SU-DHL-6 (cell line): Measurements from ENCODE around the gene IBA57.

Source experiments
- H2AFZ ChIP-seq: fragments of 200-600 bp; sonication (generic); 2 replicates; pipeline ENCODE4 v1.6.1; 2014; ENCODE audit warnings: low read depth, mild to moderate bottlenecking, moderate library complexity, mixed read lengths, antibody characterized with exemption, low read length; ENCODE audit not compliant: severe bottlenecking
- H3F3A ChIP-seq: fragments of 200-600 bp; shearing (Covaris generic); 2 replicates; pipeline ENCODE4 v1.6.0; 2016; ENCODE audit warnings: antibody characterized with exemption, mild to moderate bottlenecking; ENCODE audit not compliant: insufficient read depth
- H3K27ac ChIP-seq: fragments of 200-600 bp; sonication (generic); 2 replicates; pipeline ENCODE4 v1.5.1; 2016; ENCODE audit warnings: low read depth, mild to moderate bottlenecking, low read length, moderate library complexity, mixed read lengths
- H3K27me3 ChIP-seq: fragments of 200-600 bp; sonication (generic), shearing (Covaris generic); 2 replicates; pipeline ENCODE4 v1.6.0; 2014; ENCODE audit warnings: mild to moderate bottlenecking, low read length
- H3K36me3 ChIP-seq: fragments of 200-600 bp; sonication (generic); 2 replicates; pipeline ENCODE4 v1.6.1; 2014; ENCODE audit warnings: mild to moderate bottlenecking, low read length, mixed read lengths
- H3K4me2 ChIP-seq: fragments of 300-600, 200-600 bp; shearing (Covaris generic), sonication (generic); 2 replicates; pipeline ENCODE4 v1.6.0; 2014; ENCODE audit warnings: low read length, low read depth, mild to moderate bottlenecking; ENCODE audit not compliant: poor library complexity, severe bottlenecking
- H3K4me3 ChIP-seq: fragments of 200-600 bp; sonication (generic); 2 replicates; pipeline ENCODE4 v1.5.1; 2014; ENCODE audit warnings: antibody characterized with exemption, low read length, mild to moderate bottlenecking, mixed read lengths; ENCODE audit not compliant: insufficient read depth, poor library complexity, severe bottlenecking
- H3K79me2 ChIP-seq: fragments of 200-600 bp; sonication (generic); 2 replicates; pipeline ENCODE4 v1.6.1; 2014; ENCODE audit warnings: mild to moderate bottlenecking, low read length, moderate library complexity; ENCODE audit not compliant: insufficient read depth
- H3K9ac ChIP-seq: fragments of 200-600 bp; sonication (generic); 2 replicates; pipeline ENCODE4 v1.7.0; 2014; ENCODE audit warnings: mild to moderate bottlenecking, low read length
- H3K9me2 ChIP-seq: fragments of 200-600 bp; sonication (generic); replicated peaks from 2 replicates; pipeline ENCODE4 v1.6.1; 2014; ENCODE audit warnings: low read length; ENCODE audit not compliant: insufficient read depth
- H3K9me3 ChIP-seq: fragments of 200-600 bp; sonication (generic); 2 replicates; pipeline ENCODE4 v1.6.1; 2014; ENCODE audit warnings: low read length, mixed read lengths; ENCODE audit not compliant: insufficient read depth
- H4K20me1 ChIP-seq: fragments of 200-600 bp; sonication (generic); 2 replicates; pipeline ENCODE4 v1.6.1; 2014; ENCODE audit warnings: low read depth, mild to moderate bottlenecking, antibody characterized with exemption, low read length, moderate library complexity, mixed read lengths
- CTCF ChIP-seq: fragments of 200-600 bp; sonication (generic); IDR thresholded peaks from one replicate; pipeline ENCODE4 v1.5.1; 2017; ENCODE audit warnings: antibody characterized with exemption, mild to moderate bottlenecking, low read length, moderate library complexity; ENCODE audit not compliant: insufficient read depth, poor library complexity, severe bottlenecking
- EZH2phosphoT487 ChIP-seq: fragments of 200-600 bp; sonication (generic), shearing (Covaris generic); conservative IDR thresholded peaks from 2 replicates; pipeline ENCODE4 v1.6.1; 2018; ENCODE audit warnings: mild to moderate bottlenecking, antibody characterized with exemption, low read length, moderate library complexity, mixed read lengths

Gene IBA57

GRCh38 chr1:228212415-228212965 is 46.9 kb downstream of the IBA57 start:
- Histone ChIP-seq H4K20me1 (no peaks in the 10 kb centered on the region), H3K27me3 (no peaks in the 10 kb centered on the region), H3K27ac (no peak overlapping the region), H3F3A (no peaks in the 10 kb centered on the region), H3K4me2 (no peak overlapping the region), H3K9ac (no peak overlapping the region), H3K4me3 (no peak overlapping the region), H3K9me2 (no peaks in the 10 kb centered on the region), H3K9me3 (no peaks in the 10 kb centered on the region), H2AFZ (no peak overlapping the region), H3K79me2 (no peaks in the 10 kb centered on the region), H3K36me3 (no peaks in the 10 kb centered on the region)
- TF ChIP-seq EZH2phosphoT487: no peak
- TF ChIP-seq CTCF: no peak

- H2AFZ ChIP-seq: peak overlapping the region; percentile 93
Measured at GRCh38 chr1:228212966-228213844, 47.6 kb downstream of the IBA57 start.

GRCh38 chr1:228213917-228214808 is 48.6 kb downstream of the IBA57 start:
- Histone ChIP-seq H3K9me2 (no peaks in the 10 kb centered on the region), H3K27me3 (no peaks in the 10 kb centered on the region), H3K27ac (no peak overlapping the region), H3K4me3 (no peak overlapping the region), H3K9me3 (no peaks in the 10 kb centered on the region), H3K79me2 (no peaks in the 10 kb centered on the region), H2AFZ (no peak overlapping the region), H3K9ac (no peak overlapping the region), H4K20me1 (no peaks in the 10 kb centered on the region), H3F3A (no peaks in the 10 kb centered on the region), H3K4me2 (peak overlapping the region; percentile 22), H3K36me3 (no peaks in the 10 kb centered on the region)
- TF ChIP-seq EZH2phosphoT487 (no peak), CTCF (no peak)

More at GRCh38 chr1:228212966-228213844, 47.6 kb downstream of the IBA57 start:
- H3K36me3 ChIP-seq: no peaks in the 10 kb centered on the region
- peak overlapping the region; percentile 78 for H3K4me2 ChIP-seq
- no peaks in the 10 kb centered on the region for H4K20me1 ChIP-seq
- H3K9me3 ChIP-seq: no peaks in the 10 kb centered on the region
- no peaks in the 10 kb centered on the region for H3K27me3 ChIP-seq
- no peaks in the 10 kb centered on the region for H3K79me2 ChIP-seq
- no peak for TF ChIP-seq EZH2phosphoT487
- TF ChIP-seq CTCF: peak; percentile 36
- H3K9me2 ChIP-seq: no peaks in the 10 kb centered on the region
- H3K4me3 ChIP-seq: peak overlapping the region; percentile 69
- no peaks in the 10 kb centered on the region for H3F3A ChIP-seq
- no peak overlapping the region; the same call in 1 of the 2 replicates for H3K27ac ChIP-seq
- H3K9ac ChIP-seq: peak overlapping the region; percentile 60
